ENCODE results near the gene PIK3R5. TPM values are rescaled to one million over a fixed set of nuclear protein-coding genes. Genes with fewer than 3 reads are reported as not detected.

The PIK3R5 gene
- total RNA-seq, result 15.1 TPM

DNA sequence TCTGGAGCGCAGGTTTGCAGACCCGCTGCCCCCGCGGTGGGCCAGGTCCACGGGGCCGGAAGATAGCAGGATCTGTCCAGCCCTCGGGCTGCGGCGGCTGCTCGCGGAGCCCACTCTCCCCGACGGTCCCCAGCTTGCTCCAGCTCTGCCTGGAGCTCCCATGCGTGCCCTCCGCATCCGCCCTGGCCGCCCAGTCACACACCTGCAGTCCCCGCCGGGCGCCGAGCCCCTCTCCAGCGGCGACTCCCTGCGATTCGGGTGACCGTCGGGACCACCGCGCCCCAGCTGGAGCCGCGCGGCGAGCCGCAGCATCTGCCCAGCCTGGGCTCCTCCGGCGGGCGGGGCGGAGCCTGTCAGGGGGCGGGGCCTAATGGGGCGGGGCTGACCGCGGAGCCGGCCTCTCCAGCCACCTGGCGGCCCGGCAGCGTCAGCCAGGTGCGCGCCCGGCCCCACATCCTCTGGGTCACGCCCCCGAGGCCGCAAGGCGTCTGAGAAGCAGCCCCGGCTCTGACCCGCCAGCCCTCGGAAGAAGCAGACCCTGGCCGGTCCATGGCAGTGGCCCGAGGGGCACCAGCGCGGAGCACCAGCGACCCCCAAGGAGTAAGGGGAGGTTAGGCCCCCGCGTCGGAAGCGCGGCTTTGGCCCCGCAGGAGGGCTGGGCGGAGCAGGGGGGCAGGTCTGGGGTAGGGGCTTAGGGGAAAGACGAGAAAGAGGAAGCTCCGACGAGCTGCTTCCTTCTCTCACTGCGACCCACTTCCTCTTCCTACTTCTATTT, at the start of gene PIK3R5:
Gene PIK3R5 (minus strand): TSS at position 314 of the 775 bp plus-strand sequence. CDS start 54,213 bp downstream, outside the sequence.
- ATAC-seq (peak; percentile 77), DNase-seq (ENCODE audit: low spot score) (peak; percentile 67)
- intact Hi-C loops (cut with DNase I), result no loop called here

DNA sequence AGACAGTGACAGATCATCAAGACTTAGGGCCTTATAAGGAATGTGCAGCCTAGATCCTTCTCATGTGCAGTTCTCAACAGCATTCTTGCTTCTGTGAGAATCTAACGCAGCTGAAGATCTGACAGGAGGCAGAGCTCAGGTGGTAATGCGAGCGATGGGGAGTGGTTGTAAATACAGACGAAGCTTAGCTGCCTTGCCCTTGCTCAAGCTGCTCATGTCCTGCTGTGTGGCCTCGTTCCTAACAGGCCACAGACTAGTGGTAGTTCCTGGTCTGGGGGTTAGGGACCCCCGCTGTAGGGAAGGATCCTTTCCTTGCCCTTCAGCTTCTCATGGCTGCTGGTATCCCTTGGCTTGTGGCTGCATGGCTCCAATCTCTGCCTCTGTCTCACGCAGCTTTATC, 45.5 kb upstream of the PIK3R5 start:
- intact Hi-C loops (cut with DNase I), result no loop called here
- DNase-seq (ENCODE audit: low spot score) (no peak), ATAC-seq (no peak)

DNA sequence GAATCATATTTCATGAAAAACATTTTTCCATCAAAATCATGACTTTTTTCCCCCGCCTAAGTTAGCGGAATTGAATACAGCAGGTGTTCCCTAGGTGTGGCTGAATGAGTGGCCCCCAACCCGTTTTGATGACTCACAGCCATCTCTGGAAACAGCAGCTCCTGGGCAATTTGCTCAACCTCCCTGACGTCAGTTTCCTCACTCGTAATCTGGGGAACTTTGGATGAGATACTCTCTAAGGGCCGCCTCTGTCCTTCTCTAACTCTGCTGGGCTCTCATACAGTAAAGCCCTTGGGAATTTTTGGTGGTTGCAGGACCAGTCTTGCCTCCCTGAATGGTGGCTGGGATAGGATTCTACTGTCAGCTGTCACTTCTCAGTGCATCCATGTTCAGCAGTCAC, 44.2 kb upstream of the PIK3R5 start:
- ATAC-seq (no peak), DNase-seq (ENCODE audit: low spot score) (no peak)
- intact Hi-C loops (cut with DNase I), result no loop called here

- DNase-seq (ENCODE audit: low spot score) (no peak), ATAC-seq (no peak)
- intact Hi-C loops (cut with DNase I), result no loop called here
Measured at GRCh38 chr17:9009096-9009495, 43.6 kb upstream of the PIK3R5 start.

GRCh38 chr17:9007052-9007714, 41.7 kb upstream of the PIK3R5 start:
- DNase-seq (ENCODE audit: low spot score) (no peak), ATAC-seq (no peak)
- intact Hi-C loops (cut with DNase I), result no loop called here

- intact Hi-C loops (cut with DNase I), result no loop called here
- no peak for ATAC-seq
- DNase-seq (ENCODE audit: low spot score), result no peak
Measured at GRCh38 chr17:9006175-9006767, 40.8 kb upstream of the PIK3R5 start.

DNA sequence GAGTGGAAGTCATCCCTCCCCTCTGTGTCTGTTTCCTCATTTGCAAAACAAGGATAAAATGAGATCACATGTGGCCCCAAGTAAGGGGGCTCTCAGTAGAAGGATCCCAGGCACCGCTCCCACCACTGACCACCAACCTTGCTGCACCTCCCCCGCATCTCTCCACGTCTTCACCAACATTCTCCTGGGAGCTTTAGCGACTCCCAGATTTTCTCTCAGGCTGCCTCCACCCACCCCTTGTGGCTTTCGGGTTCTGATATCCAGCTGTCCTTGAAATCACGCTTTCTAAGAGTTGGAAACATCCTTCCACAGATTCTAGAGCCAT, 39.4 kb upstream of the PIK3R5 start:
- intact Hi-C loops (cut with DNase I), result no loop called here
- ATAC-seq, result no peak
- no peak for DNase-seq (ENCODE audit: low spot score)

GRCh38 chr17:9004132-9004960, 38.8 kb upstream of the PIK3R5 start:
- intact Hi-C loops (cut with DNase I), result no loop called here
- DNase-seq (ENCODE audit: low spot score), result no peak
- no peak for ATAC-seq

DNA sequence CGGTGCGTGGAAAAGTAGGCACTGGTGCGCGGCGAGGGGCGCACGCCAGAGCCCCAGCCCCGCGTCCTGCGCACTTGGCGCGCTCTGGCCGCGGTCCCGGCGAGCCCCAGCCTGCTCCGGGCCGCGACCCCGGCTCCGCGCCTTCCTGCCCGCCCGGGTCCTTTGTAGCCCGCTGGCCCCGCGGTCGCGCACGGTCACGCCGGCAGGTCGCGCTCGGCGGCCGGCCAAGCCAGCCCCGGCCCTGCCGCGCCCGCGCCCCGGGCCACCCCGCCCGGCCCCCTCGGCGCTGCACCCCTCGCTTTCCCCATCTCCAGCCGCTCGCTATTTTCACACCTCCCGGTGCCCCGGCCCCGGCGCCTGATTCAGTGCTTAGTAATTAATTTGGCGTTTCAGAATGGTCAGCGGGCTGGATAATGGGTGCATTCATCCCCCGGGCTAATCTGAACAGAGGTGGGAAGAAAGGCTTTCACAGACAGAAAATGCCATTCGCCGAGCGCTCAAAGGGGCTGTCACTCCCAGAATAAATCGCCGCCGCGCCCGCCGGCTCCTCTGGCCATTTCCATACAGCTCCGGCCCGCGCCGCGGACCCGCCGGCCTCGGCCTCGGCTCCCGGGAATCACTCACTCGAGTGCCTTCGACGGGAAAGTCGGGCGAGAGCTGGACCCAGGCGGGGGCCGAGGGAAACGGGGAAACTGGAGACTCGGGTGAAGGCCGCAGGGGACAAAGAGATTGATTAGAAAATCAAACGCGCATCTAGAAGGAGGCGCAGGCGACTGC, 38.0 kb upstream of the PIK3R5 start:
- ATAC-seq, result no peak
- no peak for DNase-seq (ENCODE audit: low spot score)
- intact Hi-C loops (cut with DNase I), result no loop called here

GRCh38 chr17:9002606-9003354, 37.3 kb upstream of the PIK3R5 start:
- ATAC-seq, result peak; percentile 65
- DNase-seq (ENCODE audit: low spot score), result no peak
- intact Hi-C loops (cut with DNase I), result no loop called here

GRCh38 chr17:9002227-9002605, 36.7 kb upstream of the PIK3R5 start:
- intact Hi-C loops (cut with DNase I), result no loop called here

GRCh38 chr17:9001559-9001958, 36.1 kb upstream of the PIK3R5 start:
- DNase-seq (ENCODE audit: low spot score) (no peak), ATAC-seq (no peak)
- intact Hi-C loops (cut with DNase I), result no loop called here

More at GRCh38 chr17:9002227-9002605, 36.7 kb upstream of the PIK3R5 start:
- ATAC-seq (no peak), DNase-seq (ENCODE audit: low spot score) (no peak)

GRCh38 chr17:8997994-8998628, 32.6 kb upstream of the PIK3R5 start:
- ATAC-seq (no peak), DNase-seq (ENCODE audit: low spot score) (no peak)
- intact Hi-C loops (cut with DNase I), result no loop called here

DNA sequence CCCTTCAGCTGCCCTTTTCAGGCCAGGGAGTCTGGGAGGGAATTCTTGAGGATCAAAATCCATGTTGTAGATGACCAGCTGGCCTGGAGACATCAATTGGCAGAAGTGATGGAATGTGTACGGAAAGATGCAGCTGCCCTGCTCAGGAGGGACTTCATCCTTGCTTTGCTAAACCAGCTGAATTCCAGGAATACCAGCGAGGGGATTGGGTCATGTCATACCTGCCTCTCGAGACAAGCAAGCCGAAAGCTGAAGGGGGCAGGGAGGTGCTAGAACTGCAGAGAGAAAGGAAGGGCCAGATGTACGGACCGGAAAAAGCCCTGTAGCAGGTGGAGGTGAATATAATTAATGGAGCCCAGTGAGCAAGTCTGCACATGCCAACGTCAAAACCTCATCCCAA, 30.2 kb upstream of the PIK3R5 start:
- no peak for ATAC-seq
- intact Hi-C loops (cut with DNase I), result no loop called here
- DNase-seq (ENCODE audit: low spot score), result no peak

DNA sequence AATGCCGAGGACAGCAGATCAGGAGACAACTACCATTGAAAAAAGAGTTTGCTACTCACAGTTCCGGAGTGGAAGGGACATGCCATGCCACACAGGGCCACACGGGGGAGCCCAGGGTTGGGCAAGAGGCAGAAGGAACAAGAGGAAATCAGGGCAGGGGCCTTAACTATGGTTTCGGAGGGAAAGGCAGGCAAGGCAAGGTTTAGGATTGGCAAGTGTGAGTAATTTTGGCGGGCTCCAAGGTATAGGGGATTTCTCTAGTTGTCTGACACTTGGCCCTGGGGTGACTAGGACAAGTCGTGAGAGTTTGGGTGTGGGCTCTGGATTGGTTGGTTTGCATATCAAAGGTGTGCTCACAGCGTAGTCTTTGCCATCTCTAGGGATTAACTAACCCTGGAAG, 28.8 kb upstream of the PIK3R5 start:
- ATAC-seq, result peak; percentile 83
- intact Hi-C loops (cut with DNase I), result no loop called here
- peak; percentile 89 for DNase-seq (ENCODE audit: low spot score)

DNA sequence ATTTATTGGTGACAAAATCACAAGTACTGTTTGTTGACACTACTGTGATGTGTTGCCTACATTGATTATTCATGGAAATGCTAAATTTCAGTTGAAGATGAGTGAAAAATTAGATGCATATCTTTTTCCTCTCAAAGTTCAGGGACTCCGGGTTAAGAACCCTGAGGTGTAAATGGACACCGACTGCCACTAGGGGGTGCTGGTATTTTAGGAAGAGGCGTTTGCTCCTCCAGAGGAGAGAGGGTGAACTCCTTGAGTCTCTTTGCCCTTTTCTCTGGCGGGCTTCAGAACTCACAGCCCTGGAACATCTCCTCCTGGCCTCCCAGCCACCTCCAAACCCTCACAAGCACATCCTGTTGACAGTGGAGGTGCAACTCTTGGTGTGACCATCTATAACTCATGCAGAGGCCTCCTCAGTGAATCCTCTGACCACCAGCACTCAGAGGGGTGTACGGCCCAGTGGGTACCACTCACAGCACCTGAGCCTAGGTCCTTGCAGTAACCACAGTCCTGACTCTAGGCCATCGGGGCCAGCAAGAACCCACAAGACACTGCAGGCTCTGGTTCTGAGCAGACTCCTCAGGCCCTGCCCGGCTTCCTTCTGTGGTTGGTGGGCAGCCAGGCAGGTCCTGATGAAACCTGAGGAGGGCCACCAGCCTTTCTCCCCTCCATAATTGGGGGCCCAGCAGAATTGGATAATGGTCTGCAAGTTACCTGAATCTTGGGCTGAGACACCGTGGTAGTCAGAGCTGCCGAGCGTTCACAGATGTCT, 26.2 kb upstream of the PIK3R5 start:
- ATAC-seq (peak; percentile 83), DNase-seq (ENCODE audit: low spot score) (peak; percentile 84)
- intact Hi-C loops (cut with DNase I), result no loop called here
